CD14-positive monocyte (primary cell): ENCODE measurements around the gene NR3C1. TPM values are rescaled to one million over a fixed set of nuclear protein-coding genes. Genes with fewer than 3 reads are reported as not detected.
A peak's percentile ranks its signal among the peaks of the same experiment; 100 is the strongest.
"Not testable (repeated sequence)": the region's sequence is repeated elsewhere in the genome, so short reads cannot be mapped to it uniquely, and the experiment has no call there.

ENCODE experiments used
- DNase-seq, 3 donors: peaks; one replicate each; pipeline ENCODE4 v3.0.0-alpha.2; 2011 to 2022
- H2AFZ ChIP-seq: 2 replicates; pipeline ENCODE4 v1.6.0; 2012; ENCODE audit warnings: mild to moderate bottlenecking, low read depth, low read length, inconsistent platforms; ENCODE audit not compliant: insufficient read depth, poor library complexity, severe bottlenecking
- H3K27ac ChIP-seq, 2 donors: 1 replicate in 1 of 2; 2 replicates in 1 of 2; pipeline ENCODE4 v1.5.1; 2012 to 2013; ENCODE audit warnings: low read length in 2 of 2, control low read depth in 1 of 2, inconsistent platforms in 1 of 2, low read depth in 1 of 2, mild to moderate bottlenecking in 1 of 2
- H3K27me3 ChIP-seq, 2 donors: one replicate each; pipeline versions ENCODE4 v1.6.0 to v1.6.1; 2011 to 2013; ENCODE audit warnings: low read length in 2 of 2; ENCODE audit not compliant: control insufficient read depth in 2 of 2, insufficient read depth in 2 of 2
- H3K36me3 ChIP-seq, 2 donors: replicated peaks in 1 of 2; 1 replicate in 1 of 2; 2 replicates in 1 of 2; pipeline versions ENCODE4 v1.5.1 to v1.6.1; 2012 to 2013; ENCODE audit warnings: low read length in 2 of 2, control low read depth in 1 of 2, inconsistent platforms in 1 of 2, mild to moderate bottlenecking in 1 of 2; ENCODE audit not compliant: insufficient read depth in 2 of 2, control insufficient read depth in 1 of 2
- H3K4me1 ChIP-seq, 2 donors: 1 replicate in 1 of 2; 2 replicates in 1 of 2; pipeline versions ENCODE4 v1.5.1 to v1.6.1; 2012 to 2013; ENCODE audit warnings: low read length in 2 of 2, control low read depth in 1 of 2, inconsistent platforms in 1 of 2, mild to moderate bottlenecking in 1 of 2, moderate library complexity in 1 of 2; ENCODE audit not compliant: insufficient read depth in 2 of 2, control insufficient read depth in 1 of 2
- H3K4me2 ChIP-seq: replicated peaks from 2 replicates; pipeline ENCODE3; 2012; ENCODE audit warnings: low read length, moderate library complexity, mild to moderate bottlenecking; ENCODE audit not compliant: poor library complexity, severe bottlenecking; ENCODE audit errors: extremely low read depth
- H3K4me3 ChIP-seq, 3 experiments: fragments of 200-600 bp in 1 of 3; sonication (generic) in 1 of 3; replicated peaks in 1 of 3; 1 replicate in 2 of 3; 2 replicates in 1 of 3; pipeline ENCODE4 v1.5.1; 2011 to 2013; ENCODE audit warnings: low read length in 3 of 3, mild to moderate bottlenecking in 3 of 3, control low read depth in 2 of 3, low read depth in 2 of 3, inconsistent platforms in 1 of 3, moderate library complexity in 1 of 3
- H3K79me2 ChIP-seq: 2 replicates; pipeline ENCODE4 v1.6.0; 2012; ENCODE audit warnings: mild to moderate bottlenecking, control low read depth, inconsistent platforms, low read length, moderate library complexity; ENCODE audit not compliant: insufficient read depth
- H3K9ac ChIP-seq: 2 replicates; pipeline ENCODE4 v1.6.0; 2017; ENCODE audit warnings: low read length, mild to moderate bottlenecking; ENCODE audit not compliant: insufficient read depth, poor library complexity, severe bottlenecking
- H3K9me3 ChIP-seq, 2 donors: replicated peaks in 1 of 2; 1 replicate in 1 of 2; 2 replicates in 1 of 2; pipeline versions ENCODE4 v1.5.1 to v1.6.1; 2012 to 2013; ENCODE audit warnings: low read length in 2 of 2, control low read depth in 1 of 2; ENCODE audit not compliant: control insufficient read depth in 1 of 2, insufficient read depth in 1 of 2
- H4K20me1 ChIP-seq: 2 replicates; pipeline ENCODE4 v1.6.0; 2012; ENCODE audit warnings: mild to moderate bottlenecking, low read length, control low read depth, moderate library complexity; ENCODE audit not compliant: insufficient read depth
- H3K27ac Mint-ChIP-seq, 7 donors: one replicate each; pipeline ENCODE4 v1.8.0; 2020; ENCODE audit warnings: mild to moderate bottlenecking in 7 of 7, mixed read lengths in 7 of 7, moderate library complexity in 6 of 7, inconsistent platforms in 2 of 7
- H3K27me3 Mint-ChIP-seq, 3 donors: one replicate each; pipeline ENCODE4 v1.8.0; 2021 to 2022; ENCODE audit warnings: low read depth in 3 of 3, mild to moderate bottlenecking in 3 of 3, mixed read lengths in 3 of 3, moderate library complexity in 3 of 3, inconsistent platforms in 1 of 3
- H3K36me3 Mint-ChIP-seq, 2 donors: one replicate each; pipeline ENCODE4 v1.8.0; 2020; ENCODE audit warnings: mixed read lengths in 2 of 2, inconsistent platforms in 1 of 2, mild to moderate bottlenecking in 1 of 2
- H3K4me1 Mint-ChIP-seq: one replicate; pipeline ENCODE4 v1.8.0; 2020; ENCODE audit warnings: mild to moderate bottlenecking, mixed read lengths
- H3K4me3 Mint-ChIP-seq, 2 donors: one replicate each; pipeline ENCODE4 v1.8.0; 2020; ENCODE audit warnings: mild to moderate bottlenecking in 2 of 2, mixed read lengths in 2 of 2, moderate library complexity in 1 of 2
- H3K9me3 Mint-ChIP-seq, 7 donors: one replicate each; pipeline ENCODE4 v1.8.0; 2020 to 2022; ENCODE audit warnings: mixed read lengths in 7 of 7, mild to moderate bottlenecking in 6 of 7, moderate library complexity in 6 of 7, inconsistent platforms in 2 of 7
- WGBS: methylation state at CpG from one replicate; pipeline ENCODE4 v1.1.5; 2013; ENCODE audit warnings: missing lambda C conversion rate; ENCODE audit not compliant: insufficient coverage; 5-methylcytosine and 5-hydroxymethylcytosine counted together
- intact Hi-C, 2 donors: fragments of 100-400 bp; cut with micrococcal nuclease; formaldehyde crosslinking; loops; one replicate each; pipeline versions ENCODE4 v1.15.0 to v1.15.1; 2023
- polyA plus RNA-seq, 3 donors: library from polyadenylated mRNA; depleted of rRNA in 1 of 3; unstranded in 2 of 3; stranded (reverse) in 1 of 3; fragments of 300-500 nt in 2 of 3; fragments of >200 nt in 1 of 3; fragmentation: Illumina TruSeq in 2 of 3; gene quantifications; 1 replicate in 2 of 3; 2 replicates in 1 of 3; pipeline ENCODE4 v1.2.3, GENCODE V29; 2012 to 2021
- TF ChIP-seq, protein P1 (sequence below): fragments of 200-600 bp; IDR thresholded peaks from one replicate; pipeline ENCODE4 v1.8.0; 2022; ENCODE audit warnings: antibody characterized with exemption, mild to moderate bottlenecking

The NR3C1 gene
- polyA plus RNA-seq, 3 donors = 25.4 to 82.8 (median 75.1) TPM

DNA sequence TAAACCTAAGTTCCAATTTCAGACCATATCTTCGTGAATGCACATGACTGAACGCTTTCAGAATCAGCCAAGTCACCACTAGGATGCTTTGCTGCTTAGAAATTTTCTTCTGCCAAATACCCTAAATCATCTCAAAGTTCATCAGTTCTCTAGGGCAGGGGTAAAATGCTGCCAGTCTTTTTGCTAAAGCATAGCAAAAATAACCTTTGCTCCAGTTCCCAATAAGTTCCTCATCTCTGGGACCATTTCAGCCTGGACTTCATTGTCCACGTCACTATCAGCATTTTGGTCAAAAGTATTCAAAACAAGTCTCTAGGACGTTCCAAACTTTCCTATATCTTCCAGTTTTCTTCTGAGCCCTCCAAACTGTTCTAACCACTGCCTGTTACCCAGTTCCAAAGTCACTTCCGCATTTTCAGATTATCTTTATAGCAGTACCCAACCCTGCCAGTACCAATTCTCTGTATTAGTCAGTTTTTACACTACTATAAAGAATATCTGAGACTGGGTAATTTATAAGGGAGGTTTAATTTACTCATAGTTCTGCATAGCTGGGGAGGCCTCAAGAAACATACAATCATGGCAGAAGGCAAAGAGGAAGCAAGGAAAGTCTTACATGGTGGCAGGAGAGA lies 74.8 kb downstream of the NR3C1 start:
- no peak overlapping the region for H2AFZ ChIP-seq
- no peak overlapping the region for H3K4me3 Mint-ChIP-seq
- H3K9ac ChIP-seq = no peak overlapping the region
- peak overlapping the region in 3 of 7 donors; percentile 21 to 75 (median 40) for H3K27ac Mint-ChIP-seq
- peaks cover 0 to 1% (median 0%) of the 10 kb centered on the region in 3 donors for H3K27me3 Mint-ChIP-seq
- DNase-seq = no peak
- H3K9me3 Mint-ChIP-seq = peaks cover 15 to 24% (median 17%) of the 10 kb centered on the region in 7 donors
- peaks cover 4 to 44% of the 10 kb centered on the region in 2 donors for H3K36me3 ChIP-seq
- H3K4me3 ChIP-seq = no peak overlapping the region
- peaks cover 25 to 32% of the 10 kb centered on the region in 2 donors for H3K36me3 Mint-ChIP-seq
- peaks cover 12 to 19% of the 10 kb centered on the region in 2 donors for H3K9me3 ChIP-seq
- H4K20me1 ChIP-seq = peaks cover 82% of the 10 kb centered on the region
- peaks cover 84% of the 10 kb centered on the region for H3K79me2 ChIP-seq
- WGBS = 94% methylated on average over 4 of the region's 5 CpGs
- H3K27me3 ChIP-seq = no peaks in the 10 kb centered on the region
- H3K4me1 Mint-ChIP-seq = peaks cover 13% of the 10 kb centered on the region
- H3K4me2 ChIP-seq = no peak overlapping the region
- TF ChIP-seq, protein P1, sequence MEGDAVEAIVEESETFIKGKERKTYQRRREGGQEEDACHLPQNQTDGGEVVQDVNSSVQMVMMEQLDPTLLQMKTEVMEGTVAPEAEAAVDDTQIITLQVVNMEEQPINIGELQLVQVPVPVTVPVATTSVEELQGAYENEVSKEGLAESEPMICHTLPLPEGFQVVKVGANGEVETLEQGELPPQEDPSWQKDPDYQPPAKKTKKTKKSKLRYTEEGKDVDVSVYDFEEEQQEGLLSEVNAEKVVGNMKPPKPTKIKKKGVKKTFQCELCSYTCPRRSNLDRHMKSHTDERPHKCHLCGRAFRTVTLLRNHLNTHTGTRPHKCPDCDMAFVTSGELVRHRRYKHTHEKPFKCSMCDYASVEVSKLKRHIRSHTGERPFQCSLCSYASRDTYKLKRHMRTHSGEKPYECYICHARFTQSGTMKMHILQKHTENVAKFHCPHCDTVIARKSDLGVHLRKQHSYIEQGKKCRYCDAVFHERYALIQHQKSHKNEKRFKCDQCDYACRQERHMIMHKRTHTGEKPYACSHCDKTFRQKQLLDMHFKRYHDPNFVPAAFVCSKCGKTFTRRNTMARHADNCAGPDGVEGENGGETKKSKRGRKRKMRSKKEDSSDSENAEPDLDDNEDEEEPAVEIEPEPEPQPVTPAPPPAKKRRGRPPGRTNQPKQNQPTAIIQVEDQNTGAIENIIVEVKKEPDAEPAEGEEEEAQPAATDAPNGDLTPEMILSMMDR = no peak
- intact Hi-C loops = no loop called here
- H3K27ac ChIP-seq = no peak overlapping the region
- no peaks in the 10 kb centered on the region for H3K4me1 ChIP-seq

DNA sequence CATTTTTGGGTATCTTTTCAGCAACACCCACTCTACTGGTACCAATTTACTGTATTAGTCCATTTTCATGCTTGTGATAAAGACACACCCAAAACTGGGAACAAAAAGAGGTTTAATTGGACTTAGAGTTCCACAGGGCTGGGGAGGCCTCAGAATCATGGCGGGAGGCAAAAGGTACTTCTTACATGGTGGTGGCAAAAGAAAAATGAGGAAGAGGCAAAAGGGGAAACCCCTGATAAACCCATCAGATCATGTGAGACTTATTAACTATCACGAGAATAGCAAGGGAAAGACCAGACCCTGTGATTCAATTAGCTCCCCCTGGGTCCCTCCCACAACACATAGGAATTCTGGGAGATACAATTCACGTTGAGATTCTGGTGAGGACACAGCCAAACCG lies 78.4 kb downstream of the NR3C1 start:
- H3K27me3 Mint-ChIP-seq, H3K4me3 Mint-ChIP-seq, H2AFZ ChIP-seq, intact Hi-C loops, H3K4me2 ChIP-seq, H3K9ac ChIP-seq, H3K27ac ChIP-seq, H3K4me3 ChIP-seq, H3K27me3 ChIP-seq: not testable (repeated sequence)
- Mint-ChIP-seq H3K9me3 (peaks cover 15 to 24% (median 17%) of the 10 kb centered on the region in 7 donors), H3K36me3 (peaks cover 28 to 36% of the 10 kb centered on the region in 2 donors), H3K4me1 (peaks cover 40% of the 10 kb centered on the region), H3K27ac (peak overlapping the region in 2 of 7 donors; percentile 16 to 65)
- WGBS = 93% methylated on average over 2 of the region's 4 CpGs
- H3K4me1 ChIP-seq = peaks cover 12 to 16% of the 10 kb centered on the region in 2 donors
- H4K20me1 ChIP-seq = peaks cover 98% of the 10 kb centered on the region
- peaks cover 2 to 36% of the 10 kb centered on the region in 2 donors for H3K36me3 ChIP-seq
- H3K9me3 ChIP-seq = peaks cover 12 to 19% of the 10 kb centered on the region in 2 donors
- H3K79me2 ChIP-seq = peaks cover 99% of the 10 kb centered on the region
- peak in 1 of 3 donors; percentile 49 for DNase-seq

DNA sequence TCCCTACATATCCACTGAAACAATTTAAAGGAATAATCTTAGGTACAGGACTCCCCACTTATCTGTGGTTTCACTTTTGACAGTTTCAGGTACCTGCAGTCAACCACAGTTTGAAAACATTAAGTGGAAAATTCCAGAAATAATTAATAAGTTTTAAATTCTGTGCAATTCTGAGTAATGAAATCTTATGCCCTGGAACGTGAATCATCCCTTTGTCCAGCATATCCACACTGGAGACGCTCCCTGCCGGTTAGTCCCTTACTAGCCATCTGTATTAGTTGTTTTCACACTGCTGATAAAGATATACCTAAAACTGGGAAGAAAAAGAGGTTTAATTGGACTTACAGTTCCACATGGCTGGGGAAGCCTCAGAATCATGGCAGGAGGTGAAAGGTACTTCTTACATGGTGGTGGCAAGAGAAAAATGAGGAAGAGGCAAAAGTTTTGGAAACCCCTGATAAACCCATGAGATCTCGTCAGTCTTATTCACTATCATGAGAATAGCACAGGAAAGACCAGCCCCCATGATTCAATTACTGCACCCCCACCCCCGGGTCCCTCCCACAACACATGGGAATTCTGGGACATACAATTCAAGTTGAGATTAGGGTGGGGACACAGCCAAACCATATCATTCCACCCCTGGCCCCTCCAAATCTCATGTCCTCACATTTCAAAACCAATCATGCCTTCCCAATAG lies 80.4 kb downstream of the NR3C1 start:
- H2AFZ ChIP-seq, H3K9ac ChIP-seq, H3K27me3 Mint-ChIP-seq, H3K4me2 ChIP-seq, intact Hi-C loops, H3K4me3 Mint-ChIP-seq, H3K4me3 ChIP-seq, H3K27me3 ChIP-seq: not testable (repeated sequence)
- WGBS = no CpG with 5 or more reads among the region's 5 CpGs
- Mint-ChIP-seq H3K27ac (peak overlapping the region in 6 of 7 donors; percentile 41 to 87 (median 72)), H3K9me3 (peaks cover 9 to 17% (median 14%) of the 10 kb centered on the region in 7 donors), H3K4me1 (peaks cover 40% of the 10 kb centered on the region), H3K36me3 (peaks cover 25 to 36% of the 10 kb centered on the region in 2 donors)
- peaks cover 2 to 33% of the 10 kb centered on the region in 2 donors for H3K36me3 ChIP-seq
- H3K9me3 ChIP-seq = peaks cover 11 to 17% of the 10 kb centered on the region in 2 donors
- peaks cover 12 to 16% of the 10 kb centered on the region in 2 donors for H3K4me1 ChIP-seq
- peak in 1 of 3 donors; percentile 66 for DNase-seq
- H3K27ac ChIP-seq = peak overlapping the region in 1 of 2 donors; percentile 46
- H3K79me2 ChIP-seq = peaks cover 99% of the 10 kb centered on the region
- H4K20me1 ChIP-seq = peaks cover 100% of the 10 kb centered on the region
